Measurements from ENCODE around the gene LCLAT1.
"Not testable (repeated sequence)": the region's sequence is repeated elsewhere in the genome, so short reads cannot be mapped to it uniquely, and the experiment has no call there.

LCLAT1 gene

DNA sequence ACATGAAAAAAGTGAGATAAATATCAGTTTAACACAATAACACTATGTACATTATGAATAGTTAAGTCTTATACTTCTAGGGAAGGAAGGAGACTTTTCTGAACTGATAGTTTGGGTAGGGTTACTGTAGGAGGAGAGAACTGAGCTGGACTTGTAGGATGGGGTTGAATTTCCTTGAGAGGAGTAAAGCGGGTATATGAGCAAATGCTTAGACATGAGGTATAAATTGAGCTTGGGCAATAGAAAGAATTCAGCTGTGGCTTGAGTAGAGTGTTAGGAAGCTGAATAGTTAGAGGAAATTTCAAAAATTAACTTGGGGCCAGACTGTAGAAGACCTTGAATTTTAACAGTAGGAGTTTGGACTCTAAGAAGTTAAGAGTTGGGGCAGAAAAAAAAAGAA is 45.1 kb downstream of the LCLAT1 start:
- no peak for DNase-seq

- no peak for DNase-seq
These were observed 45.6 kb downstream of the LCLAT1 start for GRCh38 chr2:30492619-30493018.

GRCh38 chr2:30493440-30493839 is 46.4 kb downstream of the LCLAT1 start:
- no peak for DNase-seq

- not testable (repeated sequence) for DNase-seq
These were observed 48.9 kb downstream of the LCLAT1 start for GRCh38 chr2:30495896-30496295.

GRCh38 chr2:30499681-30500080 is 52.6 kb downstream of the LCLAT1 start:
- DNase-seq = no peak

GRCh38 chr2:30500699-30501098 is 53.7 kb downstream of the LCLAT1 start:
- DNase-seq = no peak

DNA sequence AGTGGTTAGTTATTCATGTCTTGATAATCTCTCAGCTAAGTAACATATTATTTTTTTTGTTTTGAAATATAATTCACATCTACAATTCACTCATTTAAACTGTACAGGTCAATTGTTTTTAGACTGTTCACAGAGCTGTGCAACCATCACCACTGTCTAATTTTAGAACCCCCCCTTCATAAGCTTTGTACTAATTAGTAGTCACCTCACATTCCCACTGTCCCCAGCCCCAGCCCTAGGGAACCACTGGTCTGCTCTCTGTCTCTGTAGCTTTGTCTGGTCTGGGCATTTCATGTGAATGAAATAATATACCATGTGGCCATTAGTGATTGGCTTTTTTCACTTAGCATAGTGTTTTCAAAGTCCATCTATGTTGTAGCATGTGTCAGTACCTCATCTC is 55.3 kb downstream of the LCLAT1 start:
- DNase-seq = no peak

- peak; percentile 31 for DNase-seq
These were observed 56.1 kb downstream of the LCLAT1 start for GRCh38 chr2:30503007-30503694.

DNA sequence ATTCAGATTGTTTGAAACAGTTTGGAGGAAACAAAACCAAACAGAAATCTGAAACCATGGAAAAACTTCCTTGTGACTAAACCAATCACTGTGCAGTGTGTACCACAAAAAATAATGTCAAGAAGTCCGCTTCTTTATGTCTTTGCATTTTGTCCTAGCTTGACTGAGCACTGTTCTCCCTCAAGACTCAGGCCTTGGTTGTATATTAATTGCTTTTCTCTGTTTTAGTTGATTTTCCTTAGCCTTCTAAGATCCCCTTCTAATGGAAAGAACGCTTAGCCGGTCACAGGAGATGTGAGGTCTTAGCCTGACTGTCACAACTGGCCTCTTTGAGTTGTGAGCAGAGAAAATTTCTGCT is 56.6 kb downstream of the LCLAT1 start:
- no peak for DNase-seq

- DNase-seq = no peak
These were observed 57.7 kb downstream of the LCLAT1 start for GRCh38 chr2:30504731-30505130.

GRCh38 chr2:30505500-30506180 is 58.6 kb downstream of the LCLAT1 start:
- DNase-seq = no peak

- DNase-seq = not testable (repeated sequence)
These were observed 60.4 kb downstream of the LCLAT1 start for GRCh38 chr2:30507460-30507859.

- no peak for DNase-seq
These were observed 62.7 kb downstream of the LCLAT1 start for GRCh38 chr2:30509716-30510115.

GRCh38 chr2:30510409-30510808 is 63.4 kb downstream of the LCLAT1 start:
- DNase-seq = no peak

DNA sequence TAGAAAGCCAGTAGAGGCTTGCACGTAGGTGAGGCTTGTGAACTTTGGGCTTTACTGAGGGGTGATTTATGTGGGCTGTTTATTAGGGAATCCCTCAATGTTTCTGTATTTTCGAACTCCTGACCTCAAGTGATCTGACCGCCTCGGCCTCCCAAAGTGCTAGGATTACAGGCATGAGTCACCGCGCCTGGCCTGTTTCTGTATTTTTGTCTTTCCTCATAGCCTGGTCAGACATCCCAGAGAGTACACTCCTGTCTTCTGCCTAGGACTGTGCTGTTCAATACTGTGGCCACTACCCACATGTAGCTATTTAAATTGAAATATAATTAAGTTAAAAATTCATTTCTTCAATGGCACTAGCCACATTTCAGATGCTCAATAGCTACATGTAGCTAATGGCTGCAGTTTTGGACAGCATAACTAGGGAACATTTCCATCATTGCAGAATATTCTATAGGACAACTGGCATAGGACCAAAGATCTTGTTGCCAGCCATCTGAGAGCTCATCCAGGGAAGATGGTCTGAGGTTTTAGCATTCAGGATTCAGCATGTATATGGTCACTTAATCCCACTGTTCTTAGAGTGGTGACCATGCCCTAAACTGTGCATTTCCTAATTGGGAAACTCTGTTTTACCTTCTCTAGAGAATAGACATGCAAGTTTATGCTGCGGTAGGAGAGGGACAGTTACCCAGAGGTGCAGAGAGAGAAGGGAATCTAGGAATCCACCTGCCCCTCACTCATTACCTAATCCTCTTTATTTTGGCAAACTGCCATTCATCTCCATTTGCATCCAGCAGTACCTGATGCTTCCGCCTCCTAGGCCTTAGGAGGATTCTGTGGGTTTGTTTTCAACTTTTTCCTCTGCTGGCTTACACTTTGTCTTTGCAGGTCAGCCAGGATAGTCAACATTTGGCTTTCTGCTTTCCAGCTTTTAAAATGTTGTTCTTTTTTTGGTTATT is 64.4 kb downstream of the LCLAT1 start:
- DNase-seq = no peak

DNA sequence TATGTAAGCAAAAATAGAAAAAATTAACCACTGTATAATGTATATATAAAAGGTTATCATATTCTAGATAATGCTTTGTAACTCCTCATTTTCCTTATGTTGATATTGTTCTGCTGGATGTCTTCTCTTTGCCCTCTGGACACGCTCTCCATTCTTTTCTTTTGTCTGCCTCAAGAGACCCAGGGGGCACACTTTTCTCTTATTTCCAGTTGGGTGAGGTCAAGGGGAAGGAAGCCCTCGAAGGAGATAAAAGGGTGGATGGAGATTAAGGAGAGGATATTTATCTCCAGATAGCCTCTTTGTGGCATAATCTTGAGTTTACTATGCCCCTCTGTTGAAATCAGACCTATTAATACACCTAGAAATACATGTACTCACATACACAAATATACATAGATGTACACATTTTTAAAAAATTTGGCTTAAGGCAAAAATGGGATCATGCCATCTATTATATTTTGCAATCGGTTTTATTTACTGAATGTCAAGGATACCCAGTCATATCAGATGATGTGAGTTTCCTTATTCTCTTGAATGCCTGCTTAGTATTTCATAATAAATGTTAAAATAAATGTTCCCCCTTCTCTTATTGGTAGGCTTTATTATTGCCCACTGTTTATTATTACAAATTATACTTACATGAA is 65.3 kb downstream of the LCLAT1 start:
- DNase-seq = no peak

DNA sequence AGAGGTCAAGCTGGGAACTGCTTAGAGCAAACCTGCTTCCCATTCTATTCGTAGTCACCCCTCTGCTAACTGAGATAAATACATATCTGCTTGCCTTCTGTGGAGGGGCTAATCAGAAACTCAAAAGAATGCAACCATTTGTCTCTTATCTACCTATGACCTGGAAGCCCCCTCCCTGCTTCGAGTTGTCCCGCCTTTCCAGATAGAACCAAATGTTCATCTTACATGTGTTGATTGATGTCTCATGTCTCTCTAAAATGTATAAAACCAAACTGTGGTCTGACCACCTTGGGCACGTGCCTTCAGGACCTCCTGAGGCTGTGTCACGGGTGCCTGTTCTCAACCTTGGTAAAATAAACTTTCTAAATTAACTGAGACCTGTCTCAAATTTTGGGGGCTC is 66.6 kb downstream of the LCLAT1 start:
- not testable (repeated sequence) for DNase-seq

GRCh38 chr2:30514134-30514847 is 67.2 kb downstream of the LCLAT1 start:
- no peak for DNase-seq

DNA sequence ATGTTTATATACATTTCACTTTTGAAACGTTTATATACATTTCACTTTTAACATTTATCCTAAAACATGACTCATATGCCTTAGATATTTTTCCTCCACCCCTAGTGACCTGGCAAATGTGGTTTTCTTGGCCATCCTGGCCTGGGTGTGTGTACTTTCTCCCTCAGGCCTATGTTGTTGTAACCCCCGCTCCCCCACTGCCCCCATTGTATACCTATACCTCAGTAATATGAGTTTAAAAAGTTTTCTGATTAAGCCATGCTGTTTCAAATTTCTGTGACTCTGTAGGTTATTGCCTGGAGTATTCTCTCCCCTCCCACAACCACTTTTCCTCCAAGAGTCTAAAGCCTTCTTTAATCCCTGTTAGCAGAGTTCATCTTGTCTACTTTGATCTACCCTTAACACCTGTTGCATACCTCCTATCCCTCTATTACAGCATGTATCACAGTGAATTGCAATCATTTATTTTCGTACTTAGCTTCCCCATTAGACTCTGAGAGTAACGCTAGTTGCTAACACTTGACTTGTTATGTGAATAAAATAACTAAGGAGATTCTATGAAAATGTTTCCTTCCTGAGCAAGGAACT is 67.9 kb downstream of the LCLAT1 start:
- no peak for DNase-seq

DNA sequence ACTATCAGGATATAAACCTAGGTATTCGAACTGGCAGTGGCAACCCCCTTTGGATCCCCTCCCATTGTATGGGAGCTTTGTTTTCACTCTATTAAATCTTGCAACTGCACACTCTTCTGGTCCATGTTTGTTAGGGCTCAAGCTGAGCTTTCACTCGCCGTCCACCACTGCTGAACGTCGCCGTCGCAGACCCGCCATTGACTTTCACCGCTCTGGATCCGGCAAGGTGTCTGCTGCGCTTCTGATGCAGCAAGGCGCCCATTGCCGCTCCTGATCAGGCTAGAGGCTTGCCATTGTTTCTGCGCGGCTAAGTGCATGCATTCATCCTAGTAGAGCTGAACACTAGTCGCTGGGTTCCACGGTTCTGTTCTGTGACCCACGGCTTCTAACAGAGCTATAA is 69.1 kb downstream of the LCLAT1 start:
- DNase-seq = no peak

DNA sequence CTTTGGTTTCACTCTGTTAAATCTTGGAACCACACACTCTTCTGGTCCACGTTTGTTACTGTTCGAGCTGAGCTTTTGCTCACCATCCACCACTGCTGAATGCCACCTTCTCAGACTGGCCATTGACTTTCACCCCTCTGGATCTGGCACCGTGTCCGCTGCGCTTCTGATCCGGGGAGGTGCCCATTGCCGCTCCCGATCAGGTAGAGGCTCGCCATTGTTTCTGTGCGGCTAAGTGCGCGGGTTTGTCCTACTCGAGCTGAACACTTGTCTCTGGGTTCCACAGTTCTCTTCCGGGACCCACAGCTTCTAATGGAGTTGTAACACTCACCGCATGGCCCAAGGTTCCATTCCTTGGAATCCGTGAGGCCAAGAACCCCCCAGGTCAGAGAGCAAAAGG is 72.8 kb downstream of the LCLAT1 start:
- DNase-seq = no peak

- no peak for DNase-seq
These were observed 75.4 kb downstream of the LCLAT1 start for GRCh38 chr2:30522421-30522820.

Measured in central memory CD4-positive, alpha-beta T cell (primary cell).